Measurements from ENCODE around the gene GALNT9.
"Not testable (repeated sequence)": the region's sequence is repeated elsewhere in the genome, so short reads cannot be mapped to it uniquely, and the experiment has no call there.

The GALNT9 gene

DNA sequence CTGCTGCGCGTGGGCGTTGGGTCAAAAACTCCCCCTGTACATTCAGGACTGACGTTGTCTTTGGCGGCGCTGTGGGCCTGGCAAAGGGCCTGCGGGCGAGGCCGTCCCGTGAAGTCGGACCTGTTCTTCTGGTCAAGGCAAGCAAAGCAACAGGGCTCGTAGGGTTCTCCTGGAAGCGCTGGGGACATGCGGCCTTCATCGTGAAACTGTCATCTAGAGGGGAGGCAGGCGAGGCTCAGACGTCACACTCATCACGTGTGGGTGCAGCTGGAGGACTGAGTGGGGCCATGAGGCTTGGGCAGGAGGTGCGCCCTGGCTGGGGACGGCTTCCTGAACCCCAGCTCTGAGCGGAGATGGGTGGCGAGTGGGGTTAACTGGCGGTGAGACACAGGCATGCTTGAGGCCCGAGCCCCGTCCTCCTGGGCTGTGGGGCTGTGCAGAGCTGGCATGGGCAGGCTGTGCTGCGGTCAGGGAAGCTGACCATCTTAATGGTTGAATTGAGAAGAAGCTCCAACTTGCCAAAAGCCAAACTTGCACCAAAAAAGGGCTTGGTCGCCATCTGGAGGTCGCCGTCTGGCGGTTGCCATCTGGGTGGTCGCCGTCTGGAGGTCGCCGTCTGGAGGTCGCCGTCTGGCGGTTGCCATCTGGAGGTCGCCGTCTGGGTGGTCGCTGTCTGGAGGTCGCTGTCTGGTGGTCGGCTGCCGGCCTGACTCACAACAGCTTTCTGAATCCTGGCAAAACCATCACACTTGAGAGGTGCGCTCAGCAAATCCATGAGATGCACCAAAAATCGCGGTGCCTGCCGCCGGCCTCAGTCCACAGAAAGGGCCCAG lies 119.0 kb downstream of the GALNT9 start:
- FAIRE-seq: no peak

DNA sequence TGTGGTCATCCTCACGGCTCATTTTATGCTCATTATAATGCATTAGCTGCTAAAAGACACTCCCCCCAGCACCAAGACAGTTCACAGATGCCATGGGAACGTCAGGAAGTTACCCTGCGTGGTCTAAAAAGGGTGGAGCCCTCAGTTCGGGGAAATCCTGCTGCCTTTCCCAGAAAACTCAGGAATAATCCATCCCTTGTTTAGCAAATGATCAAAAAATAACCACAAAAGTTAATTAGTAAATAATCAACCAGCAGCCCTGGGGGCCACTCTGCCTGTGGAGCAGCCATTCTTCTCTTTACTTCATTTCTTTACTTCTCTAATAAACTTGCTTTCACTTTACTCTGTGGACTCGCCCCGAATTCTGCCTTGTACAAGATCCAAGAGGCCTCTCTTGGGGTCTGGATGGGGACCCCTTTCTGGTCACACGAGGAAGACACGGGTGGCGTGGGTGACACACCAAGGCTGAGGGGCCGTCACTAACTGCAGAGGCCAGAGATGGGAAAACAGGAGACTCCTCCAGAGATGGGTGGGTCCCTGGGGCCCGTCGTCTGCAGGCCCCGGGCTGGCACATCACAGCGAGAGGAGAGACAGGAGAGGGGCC lies 119.7 kb downstream of the GALNT9 start:
- no peak for FAIRE-seq

DNA sequence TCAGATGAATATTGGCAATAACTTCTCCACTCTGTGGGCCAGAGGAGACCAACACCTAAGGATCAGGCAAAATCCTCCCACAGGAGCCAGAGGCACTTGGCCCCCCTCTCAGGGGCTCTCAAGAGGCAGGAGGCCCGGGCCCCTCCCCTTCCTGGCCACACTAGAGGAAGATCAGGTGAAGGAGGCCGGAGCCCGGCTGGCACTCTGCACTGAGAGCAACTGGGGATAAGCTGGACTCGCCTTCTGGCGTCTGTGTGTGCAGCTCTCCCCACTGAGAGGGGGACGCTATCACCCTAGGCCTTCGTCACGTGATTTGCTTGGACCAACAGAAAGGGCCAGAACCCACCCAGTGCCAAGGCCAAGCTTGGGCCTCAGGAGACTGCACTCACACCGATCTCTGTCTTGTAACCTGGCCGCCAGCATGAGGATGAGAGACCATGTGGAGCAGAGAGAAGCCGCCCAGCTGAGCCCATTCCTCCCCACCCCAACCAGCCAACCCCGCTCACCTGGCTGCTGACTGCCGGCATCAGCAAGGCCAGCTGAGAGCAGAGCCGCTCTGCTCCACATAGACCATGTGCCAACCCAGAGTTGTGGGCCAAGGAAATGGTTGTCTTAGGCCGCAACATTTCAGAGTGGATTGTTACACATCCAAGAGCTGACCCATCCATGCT lies 121.1 kb downstream of the GALNT9 start:
- FAIRE-seq: no peak

DNA sequence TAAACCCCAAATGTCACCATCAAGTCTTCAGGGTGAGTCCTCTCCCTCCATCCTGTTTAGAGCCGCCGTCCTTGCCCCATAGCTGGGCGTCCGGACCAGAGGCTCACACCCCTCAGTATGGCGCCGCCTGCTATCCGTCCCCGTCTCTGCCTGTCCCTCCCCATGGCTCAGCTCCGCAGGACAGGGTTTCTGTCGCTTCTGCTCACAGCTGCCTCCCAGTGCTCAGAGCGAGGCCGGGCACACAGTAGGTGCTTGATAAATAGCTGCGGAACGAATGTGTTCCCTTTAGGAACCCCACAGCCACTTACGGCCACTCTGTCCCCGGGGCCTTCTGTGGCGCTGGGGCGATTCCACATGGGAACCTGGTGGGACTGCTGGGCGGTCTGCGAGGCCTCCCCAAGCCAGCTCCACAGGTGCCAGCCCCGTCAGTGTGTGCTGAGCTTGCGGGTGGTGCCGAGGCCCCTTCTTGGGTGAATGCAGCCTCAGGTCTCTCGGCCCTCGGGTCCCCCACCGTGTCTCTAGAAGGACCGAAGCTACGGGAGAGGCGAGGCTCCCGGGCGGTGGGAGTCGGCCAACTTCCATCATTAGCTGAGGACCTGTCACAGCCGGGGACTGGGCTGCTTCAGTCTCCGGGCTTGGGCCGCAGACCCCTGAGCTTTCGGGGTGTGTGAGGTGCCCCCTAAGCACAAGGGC lies 122.2 kb downstream of the GALNT9 start:
- no peak for FAIRE-seq

DNA sequence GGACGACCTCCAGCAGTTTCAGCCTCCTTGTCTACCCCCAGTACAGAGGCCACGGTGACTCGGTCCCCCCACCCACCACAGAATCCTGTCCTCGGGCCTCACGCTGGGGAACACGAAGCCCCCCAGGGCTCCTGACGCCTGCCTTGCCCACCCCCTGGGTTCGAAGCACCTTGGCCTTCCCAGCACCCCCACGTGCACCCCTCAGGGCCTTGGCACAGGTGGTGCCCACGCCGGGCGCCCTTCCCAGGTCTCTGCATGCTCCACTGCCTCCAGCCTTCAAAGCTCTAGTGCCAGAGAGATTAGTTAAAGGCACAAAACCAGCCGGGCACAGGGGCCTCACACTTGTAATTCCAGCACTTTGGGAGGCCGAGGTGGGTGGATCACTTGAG lies 123.3 kb downstream of the GALNT9 start:
- FAIRE-seq: no peak

DNA sequence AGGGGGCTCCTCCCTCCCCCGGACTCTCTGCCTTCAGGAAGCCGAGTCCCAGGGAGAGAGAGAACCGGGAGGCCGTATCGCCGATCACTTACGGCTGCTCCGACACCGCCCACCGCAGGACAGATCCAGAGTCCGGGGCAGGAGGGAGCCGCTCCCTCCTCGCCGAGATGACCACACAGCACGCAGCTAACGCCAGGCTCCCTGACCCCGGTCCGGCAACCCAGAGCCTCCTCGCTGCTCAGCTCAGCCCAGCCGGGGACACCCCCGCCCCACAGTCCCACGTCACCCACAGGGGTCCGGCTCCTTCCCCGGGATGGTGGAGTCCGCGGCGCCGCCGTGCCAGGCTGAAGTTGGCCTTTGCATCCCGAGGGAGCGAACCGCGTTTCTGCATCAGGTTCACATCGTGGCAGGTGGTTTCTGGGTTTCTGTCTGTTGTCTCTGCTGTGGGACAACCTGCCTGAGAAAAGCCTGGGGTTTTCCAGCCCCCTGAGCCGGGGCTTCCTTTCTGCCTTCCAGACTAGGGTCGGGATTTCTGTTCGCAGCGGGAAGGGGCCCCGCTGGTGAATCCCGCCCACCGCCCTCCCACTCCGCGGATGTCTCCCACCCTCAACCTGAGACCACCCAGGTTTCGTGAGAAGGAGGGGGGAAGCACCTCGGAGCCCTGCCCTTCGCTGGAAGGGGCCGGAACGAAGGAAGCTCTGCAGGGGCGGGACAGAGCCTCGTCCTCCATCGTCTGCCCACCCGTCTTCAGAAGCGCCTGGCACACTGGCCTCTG lies 123.9 kb downstream of the GALNT9 start:
- no peak for FAIRE-seq

DNA sequence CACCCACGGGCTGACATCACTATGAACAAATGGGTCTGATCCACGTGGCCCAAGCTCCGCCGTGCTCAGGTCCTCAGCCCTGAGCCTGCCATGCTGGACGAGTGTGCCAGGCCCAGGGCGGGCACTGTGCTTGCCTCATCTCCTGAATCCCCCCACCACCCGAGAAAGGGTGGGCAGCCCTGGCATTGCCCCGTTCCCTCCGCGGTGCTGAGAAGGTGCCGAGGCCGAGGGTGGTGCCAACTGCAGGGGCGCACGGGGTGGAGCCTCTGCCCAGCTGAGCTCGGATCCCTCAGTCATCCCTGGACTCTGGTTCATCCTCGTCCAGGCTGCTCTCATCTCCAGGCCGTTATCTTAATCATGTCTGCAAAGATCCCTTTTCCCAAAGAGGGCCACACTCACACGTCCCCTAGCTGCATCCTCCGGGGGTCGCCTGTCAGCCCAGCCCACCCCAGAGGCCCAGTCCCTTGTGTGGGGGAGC lies 124.6 kb downstream of the GALNT9 start:
- no peak for FAIRE-seq

DNA sequence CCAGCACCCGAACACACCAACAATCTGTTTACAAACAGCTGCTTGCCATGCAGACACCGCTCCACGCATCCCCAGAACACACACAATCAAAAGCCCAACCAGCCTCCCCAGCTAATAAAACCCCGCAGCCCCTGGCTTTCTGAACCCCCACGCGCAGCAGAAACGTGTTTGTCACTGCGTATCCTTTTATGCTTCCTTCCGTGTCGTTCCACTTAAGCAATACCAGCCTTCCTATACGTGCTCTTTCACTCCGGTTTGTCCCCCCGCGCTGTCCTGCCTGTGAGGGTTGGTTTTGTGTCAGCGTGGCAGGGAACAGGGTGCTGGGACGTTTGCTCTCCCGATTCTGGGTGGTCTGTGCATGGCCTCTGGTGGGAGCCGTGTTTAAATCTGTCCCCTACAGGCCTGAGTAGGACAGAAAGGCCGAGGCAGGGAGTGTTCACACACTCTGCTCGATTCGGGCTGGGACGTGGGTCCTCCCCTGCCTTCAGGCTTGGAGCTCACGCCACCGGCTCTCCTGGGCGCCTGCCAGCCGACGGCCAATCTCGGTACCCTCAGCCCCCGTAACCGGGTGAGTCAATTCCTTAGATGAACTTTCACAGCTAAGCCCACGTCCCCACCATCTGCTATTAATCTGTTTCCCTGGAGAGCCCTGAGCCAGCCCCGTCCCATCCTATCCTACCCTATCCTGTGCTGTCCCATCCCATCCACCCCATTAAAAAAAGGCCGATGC lies 125.2 kb downstream of the GALNT9 start:
- FAIRE-seq: no peak

DNA sequence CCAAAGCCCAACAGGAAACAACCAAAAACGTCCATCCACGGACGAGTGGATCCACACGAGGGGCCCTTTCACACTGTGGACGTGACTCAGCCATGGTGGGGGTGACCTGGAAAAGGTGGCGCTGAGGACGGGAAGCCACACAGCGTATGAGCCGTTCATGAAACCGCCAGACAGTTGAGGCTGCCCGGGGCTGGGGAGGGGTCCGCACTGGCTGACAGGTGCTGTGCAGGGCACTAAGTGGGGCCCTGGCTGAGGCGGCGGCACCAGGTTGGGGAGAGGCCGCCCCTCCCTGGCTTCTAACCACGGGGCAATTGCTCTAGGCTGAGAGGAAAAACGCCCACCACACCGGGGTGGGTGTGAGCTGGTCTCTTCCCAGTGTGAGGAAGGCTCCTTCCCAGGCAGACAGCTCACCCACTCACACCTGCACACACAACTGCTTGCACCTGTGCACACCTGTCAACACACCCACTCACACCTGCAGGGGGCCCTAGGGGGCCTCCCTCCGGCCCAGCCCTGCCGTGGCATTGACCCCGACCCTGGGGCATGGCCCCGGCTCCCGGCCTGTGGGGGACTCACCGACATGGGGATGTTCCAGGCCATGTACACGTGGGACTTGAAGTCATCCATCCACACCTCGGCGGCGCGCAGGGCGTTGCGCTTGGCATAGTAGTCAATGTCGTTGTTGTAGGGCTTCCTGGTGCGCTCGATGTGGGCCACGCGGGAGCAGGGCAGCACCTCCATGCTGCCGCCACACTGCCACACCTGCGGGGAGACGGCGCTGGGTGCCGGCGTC lies 126.3 kb downstream of the GALNT9 start:
- no peak for FAIRE-seq

DNA sequence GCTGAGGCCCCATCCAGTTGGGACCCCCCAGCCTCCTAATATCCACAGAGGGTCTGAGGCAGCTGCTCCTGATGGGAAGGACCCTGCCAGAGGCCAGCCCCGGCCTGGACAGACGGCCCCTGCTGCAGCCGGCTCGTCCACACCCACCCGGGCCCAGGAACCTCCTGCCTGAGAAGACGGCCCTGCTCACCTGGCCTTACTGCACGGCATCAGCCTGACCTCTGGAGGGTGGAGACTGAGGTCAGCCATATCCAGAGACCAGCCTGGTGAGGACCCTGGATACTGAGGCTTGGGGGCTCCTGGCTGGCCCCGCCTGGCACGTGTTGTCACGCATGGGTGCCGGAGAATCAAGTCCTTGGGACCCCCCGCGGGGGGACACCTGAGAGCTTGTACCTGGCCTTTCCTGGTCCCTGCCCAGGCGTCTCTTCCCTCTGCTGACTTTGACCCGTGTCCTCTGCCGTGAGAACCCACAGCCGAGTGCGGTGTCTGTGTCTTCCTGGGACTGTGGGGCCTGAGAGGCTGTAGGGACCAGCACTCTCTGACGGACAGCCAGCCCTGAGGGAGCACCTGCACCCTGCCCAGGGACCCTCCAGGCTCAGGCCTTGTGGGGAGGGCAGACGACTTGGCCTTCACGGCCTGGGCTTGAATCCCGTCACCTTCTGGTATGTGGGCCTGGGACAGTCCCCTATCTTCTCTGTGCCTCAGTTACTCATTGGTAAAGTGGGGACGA lies 127.8 kb downstream of the GALNT9 start:
- FAIRE-seq: no peak

DNA sequence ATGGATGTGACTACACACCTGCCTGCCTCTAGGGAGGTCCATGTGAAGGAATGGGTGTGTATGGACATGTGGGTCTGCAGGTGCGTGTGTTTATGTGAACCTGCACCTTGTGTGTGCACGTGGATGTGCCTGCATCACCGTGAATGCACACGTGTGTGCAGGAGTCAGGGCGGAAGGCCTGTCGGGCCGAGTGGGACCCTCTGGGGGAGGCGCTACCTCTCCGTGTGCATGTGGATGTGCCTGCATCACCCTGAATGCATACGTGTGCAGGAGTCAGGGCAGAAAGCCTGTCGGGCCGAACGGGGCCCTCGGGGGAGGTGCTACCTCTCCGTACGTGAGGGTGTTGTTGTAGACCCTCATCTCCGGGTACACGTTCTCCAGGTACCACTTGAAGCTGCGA lies 128.6 kb downstream of the GALNT9 start:
- no peak for FAIRE-seq

DNA sequence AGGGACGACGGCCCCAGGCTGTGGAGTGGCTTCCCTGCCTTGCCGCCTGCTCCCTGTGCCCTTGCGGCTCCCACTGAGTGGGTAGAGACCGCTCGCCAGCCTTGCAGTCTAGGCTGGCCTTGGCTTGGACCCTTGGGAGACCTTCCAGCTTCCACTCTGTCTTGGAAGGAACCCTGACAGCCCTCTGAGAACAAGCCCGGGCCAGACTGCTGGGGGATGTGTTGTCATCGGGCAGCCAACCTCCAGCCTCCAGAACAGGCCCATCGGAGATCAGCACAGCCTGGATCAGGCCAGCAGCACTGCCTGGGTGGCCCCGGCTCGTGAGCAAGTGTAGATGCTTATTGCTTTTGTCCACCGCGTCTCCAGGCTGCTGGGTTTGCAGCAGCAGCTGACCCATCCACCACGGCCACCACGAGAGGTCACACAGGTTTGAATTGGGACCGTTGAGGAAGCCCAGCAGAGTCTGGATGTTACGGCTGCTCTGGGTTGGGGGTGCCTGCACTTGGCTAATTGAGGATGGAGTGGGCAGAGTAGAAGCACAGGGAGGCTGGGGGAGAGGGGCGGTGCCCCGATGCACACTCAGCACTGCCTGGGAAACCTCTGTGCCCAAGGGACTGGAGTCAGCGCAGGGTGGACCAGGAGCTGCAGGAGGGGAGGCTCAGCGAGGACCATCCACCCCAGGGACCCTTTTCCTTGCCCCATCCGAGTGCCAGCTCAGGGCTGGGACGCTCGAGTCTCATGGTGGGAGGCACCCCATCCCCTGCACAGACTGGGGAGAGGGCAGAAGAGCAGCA lies 129.7 kb downstream of the GALNT9 start:
- FAIRE-seq: no peak

DNA sequence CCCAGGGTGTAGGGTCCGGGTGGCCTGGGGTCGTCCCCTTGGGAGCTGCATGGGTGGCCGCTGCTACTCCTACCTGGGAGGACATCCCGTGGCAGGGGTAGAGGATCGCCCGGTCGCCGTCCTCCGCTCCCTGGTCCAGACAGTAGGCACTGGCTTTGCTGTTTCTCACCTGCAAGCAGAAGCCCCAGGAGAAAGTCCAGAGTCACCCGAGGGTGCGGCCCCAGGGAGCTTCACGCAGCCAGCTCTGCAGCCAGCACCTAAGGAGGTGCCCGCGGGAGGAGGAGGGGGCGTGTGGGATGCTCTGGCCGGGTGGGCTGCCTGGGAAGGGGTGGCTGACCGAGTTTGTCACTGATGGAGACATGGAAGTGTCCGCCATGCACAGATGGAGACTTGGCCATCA lies 130.3 kb downstream of the GALNT9 start:
- no peak for FAIRE-seq

DNA sequence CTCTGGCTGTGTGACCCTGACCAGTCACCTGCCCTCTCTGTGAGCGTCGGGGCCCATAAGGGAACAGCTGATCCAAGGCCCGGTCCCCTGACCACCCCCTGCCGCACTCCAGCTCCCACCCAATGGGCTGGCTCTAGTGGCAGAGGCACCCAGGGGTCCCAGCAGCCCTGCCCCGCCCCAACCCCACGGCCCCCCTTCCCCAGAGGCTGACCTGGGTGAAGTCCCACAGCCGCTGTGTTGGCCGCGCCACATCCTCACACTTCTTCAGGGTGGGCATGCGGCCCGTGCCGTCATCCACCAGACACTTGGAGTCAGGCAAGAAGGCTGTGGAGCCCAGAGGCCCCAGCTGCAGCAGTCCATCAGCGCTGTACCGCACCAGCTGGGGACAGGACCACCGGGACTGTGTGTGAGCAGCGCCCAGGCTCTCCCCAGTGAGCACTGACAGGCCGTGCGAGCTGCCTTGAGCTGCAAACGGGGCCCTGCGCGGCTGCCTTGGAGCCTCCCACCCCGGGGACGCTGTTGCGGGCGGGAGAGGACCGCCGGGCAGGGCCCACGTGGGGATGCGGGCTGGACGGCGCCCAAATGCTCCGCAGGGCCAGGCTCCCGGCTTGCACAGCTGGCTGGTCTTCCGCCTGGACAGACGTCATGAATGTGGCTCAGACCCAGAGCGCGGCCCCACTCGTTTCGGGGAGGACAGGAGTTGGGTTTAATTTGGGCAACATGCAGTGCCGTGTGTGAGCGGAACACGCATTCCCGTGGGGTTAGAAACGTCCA lies 131.6 kb downstream of the GALNT9 start:
- FAIRE-seq: no peak

DNA sequence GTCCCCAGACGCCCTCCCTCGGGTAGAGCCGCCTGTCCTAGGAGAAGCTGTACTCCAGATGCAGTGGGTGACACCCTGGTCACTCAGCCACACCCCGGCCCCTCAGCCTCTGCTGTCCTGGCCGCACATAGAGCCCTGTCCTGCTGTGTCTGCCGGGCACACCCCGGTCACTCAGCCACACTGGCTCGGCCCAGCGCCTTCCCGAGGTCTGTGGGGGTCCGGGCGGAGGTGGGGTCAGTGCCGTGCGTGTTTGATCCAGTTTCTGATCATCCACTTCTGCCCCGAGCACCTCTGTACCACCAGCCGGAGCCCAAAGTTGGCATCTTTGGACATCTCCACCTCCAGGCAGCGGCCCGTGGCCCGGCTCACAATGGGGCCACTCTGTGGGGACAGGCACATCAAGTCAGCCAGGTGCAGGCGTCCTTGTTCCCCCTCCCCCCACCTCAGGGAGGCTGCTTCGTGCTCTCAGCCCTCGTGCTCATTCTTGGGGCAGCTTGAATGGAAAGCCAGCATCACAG lies 132.5 kb downstream of the GALNT9 start:
- no peak for FAIRE-seq

DNA sequence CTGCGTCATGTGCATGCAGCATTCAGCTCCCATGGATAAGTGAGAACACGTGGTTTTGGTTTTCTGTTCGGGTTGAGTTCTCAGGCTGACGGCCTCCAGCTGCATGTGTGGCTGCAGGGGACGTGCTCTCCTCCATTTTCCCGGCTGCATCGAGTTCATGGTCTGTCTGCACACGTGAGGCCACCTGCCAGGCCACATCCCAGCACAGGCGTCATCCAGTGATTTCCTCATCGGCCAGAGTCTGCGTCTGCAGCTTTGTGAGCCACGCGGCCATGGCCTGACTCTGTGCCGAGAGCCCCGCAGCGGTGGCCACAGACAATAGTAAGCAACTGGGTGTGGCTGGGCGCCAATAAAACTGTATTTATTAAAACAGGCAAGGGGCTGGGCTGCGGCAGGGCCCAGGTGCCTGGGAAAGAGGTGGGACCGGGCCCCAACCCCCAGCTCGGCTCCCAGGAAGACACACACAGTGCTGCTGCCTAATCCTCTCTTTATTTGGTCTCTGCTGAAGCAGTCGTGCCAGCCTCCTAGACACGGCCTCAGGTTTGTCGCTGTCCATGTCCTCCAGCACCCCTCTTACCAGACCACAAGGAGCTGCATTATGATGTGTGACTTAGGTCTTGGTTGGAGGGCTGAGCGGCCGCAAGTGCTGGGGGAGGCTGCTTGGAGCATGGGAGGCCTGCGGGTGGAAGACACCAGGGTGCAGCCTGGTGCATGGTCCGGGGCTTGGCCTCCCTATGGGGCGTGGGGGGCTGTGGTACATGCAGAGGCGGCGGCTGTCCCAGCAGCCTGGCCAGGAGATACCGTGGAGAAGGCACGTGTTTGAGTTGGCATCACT lies 133.1 kb downstream of the GALNT9 start:
- FAIRE-seq: no peak

DNA sequence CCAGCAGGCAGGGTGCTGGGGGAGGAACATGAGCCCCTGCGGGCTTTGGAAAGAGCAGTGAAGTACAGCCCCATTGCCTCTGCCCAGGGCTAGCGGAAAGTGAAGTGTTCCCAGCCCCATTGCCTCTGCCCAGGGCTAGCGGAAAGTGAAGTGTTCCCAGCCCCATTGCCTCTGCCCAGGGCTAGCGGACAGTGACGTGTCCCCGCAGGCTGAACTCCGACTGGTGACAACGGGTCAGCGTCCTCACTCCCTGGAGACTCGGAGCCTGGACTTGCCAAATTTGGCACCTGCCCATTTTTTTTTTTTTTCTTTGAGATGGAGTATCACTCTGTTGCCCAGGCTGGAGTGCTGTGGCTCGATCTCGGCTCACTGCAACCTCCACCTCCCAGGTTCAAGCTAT lies 134.1 kb downstream of the GALNT9 start:
- not testable (repeated sequence) for FAIRE-seq
